PFSK-1 (cell line): Measurements from ENCODE around the gene RNF39.

Experiments
- FOXP2 ChIP-seq: optimal IDR thresholded peaks from 2 replicates; pipeline ENCODE3; 2011; ENCODE audit warnings: borderline replicate concordance, control low read depth, inconsistent platforms; ENCODE audit not compliant: insufficient read depth; ENCODE audit errors: extremely low read length, extremely low read depth
- POLR2AphosphoS5 ChIP-seq: IDR thresholded peaks from 2 replicates; pipeline ENCODE4 v1.6.1; 2012; ENCODE audit warnings: low read depth, mild to moderate bottlenecking, control low read depth, low read length, moderate library complexity
- SIN3A ChIP-seq: IDR thresholded peaks from 2 replicates; pipeline ENCODE4 v1.6.1; 2012; ENCODE audit warnings: mild to moderate bottlenecking, low read length, moderate library complexity, borderline replicate concordance; ENCODE audit not compliant: insufficient read depth
- TAF1 ChIP-seq: IDR thresholded peaks from 2 replicates; pipeline ENCODE4 v1.6.1; 2012; ENCODE audit warnings: low read length, control low read depth, borderline replicate concordance; ENCODE audit not compliant: insufficient read depth
- TF ChIP-seq, protein P1 (sequence below), 2 experiments: IDR thresholded peaks; 2 replicates each; pipeline versions ENCODE4 v1.6.1 to v1.8.0; 2011 to 2012; ENCODE audit warnings: low read depth in 2 of 2, low read length in 2 of 2, control low read depth in 1 of 2, inconsistent platforms in 1 of 2, mild to moderate bottlenecking in 1 of 2, moderate library complexity in 1 of 2; ENCODE audit not compliant: insufficient read depth in 1 of 2

DNA sequence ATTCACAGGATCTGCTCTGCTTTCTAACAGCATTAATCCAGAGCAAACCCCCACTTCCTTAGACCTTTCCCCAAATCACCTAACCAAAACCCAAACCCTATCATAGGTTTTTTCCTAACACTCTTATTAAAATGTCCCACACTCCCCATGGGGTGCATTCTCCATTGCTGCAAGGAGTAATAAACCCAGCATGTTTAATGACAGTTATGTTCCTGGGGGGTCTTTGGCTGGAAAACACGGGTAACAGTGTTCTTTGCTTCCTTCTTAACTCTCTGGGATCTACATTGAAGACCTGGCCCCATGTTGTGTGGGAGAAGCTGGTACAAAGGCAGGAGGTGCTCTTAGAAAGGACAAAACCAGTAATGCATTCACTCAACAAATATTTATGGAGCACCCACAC is 21.3 kb upstream of the RNF39 start:
- TF ChIP-seq SIN3A (no peak), TAF1 (no peak), POLR2AphosphoS5 (no peak), FOXP2 (no peak)
- TF ChIP-seq, protein P1, sequence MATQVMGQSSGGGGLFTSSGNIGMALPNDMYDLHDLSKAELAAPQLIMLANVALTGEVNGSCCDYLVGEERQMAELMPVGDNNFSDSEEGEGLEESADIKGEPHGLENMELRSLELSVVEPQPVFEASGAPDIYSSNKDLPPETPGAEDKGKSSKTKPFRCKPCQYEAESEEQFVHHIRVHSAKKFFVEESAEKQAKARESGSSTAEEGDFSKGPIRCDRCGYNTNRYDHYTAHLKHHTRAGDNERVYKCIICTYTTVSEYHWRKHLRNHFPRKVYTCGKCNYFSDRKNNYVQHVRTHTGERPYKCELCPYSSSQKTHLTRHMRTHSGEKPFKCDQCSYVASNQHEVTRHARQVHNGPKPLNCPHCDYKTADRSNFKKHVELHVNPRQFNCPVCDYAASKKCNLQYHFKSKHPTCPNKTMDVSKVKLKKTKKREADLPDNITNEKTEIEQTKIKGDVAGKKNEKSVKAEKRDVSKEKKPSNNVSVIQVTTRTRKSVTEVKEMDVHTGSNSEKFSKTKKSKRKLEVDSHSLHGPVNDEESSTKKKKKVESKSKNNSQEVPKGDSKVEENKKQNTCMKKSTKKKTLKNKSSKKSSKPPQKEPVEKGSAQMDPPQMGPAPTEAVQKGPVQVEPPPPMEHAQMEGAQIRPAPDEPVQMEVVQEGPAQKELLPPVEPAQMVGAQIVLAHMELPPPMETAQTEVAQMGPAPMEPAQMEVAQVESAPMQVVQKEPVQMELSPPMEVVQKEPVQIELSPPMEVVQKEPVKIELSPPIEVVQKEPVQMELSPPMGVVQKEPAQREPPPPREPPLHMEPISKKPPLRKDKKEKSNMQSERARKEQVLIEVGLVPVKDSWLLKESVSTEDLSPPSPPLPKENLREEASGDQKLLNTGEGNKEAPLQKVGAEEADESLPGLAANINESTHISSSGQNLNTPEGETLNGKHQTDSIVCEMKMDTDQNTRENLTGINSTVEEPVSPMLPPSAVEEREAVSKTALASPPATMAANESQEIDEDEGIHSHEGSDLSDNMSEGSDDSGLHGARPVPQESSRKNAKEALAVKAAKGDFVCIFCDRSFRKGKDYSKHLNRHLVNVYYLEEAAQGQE (IDR thresholded peaks at IDR 0.05; ENCODE audit: insufficient read depth in 1 of 2, low read depth in 2 of 2, low read length in 2 of 2): no peak
